Hematopoietic multipotent progenitor cell (in vitro differentiated cells): ENCODE data around the gene MED27. TPM values are rescaled to one million over a fixed set of nuclear protein-coding genes. Genes with fewer than 3 reads are reported as not detected.

ENCODE experiments used
- DNase-seq, 3 donors: peaks; one replicate each; pipeline ENCODE4 v3.0.0-alpha.2; 2011 to 2015; ENCODE audit warnings: low read depth in 2 of 3, low spot score in 2 of 3
- total RNA-seq: library from RNA; depleted of rRNA; stranded (reverse); fragments of >200 nt; gene quantifications from one replicate; pipeline ENCODE4 v1.2.3, GENCODE V29; 2012

MED27 gene
- total RNA-seq, 1 donor: 21.3 TPM

- DNase-seq: peak in 1 of 3 donors; percentile 14
Measured at GRCh38 chr9:132002643-132003318, 76.9 kb downstream of the MED27 start.

GRCh38 chr9:132001567-132001966, 78.1 kb downstream of the MED27 start:
- no peak for DNase-seq

- no peak for DNase-seq
Measured at GRCh38 chr9:132000659-132001058, 79.0 kb downstream of the MED27 start.

GRCh38 chr9:131999692-132000551, 79.7 kb downstream of the MED27 start:
- DNase-seq: no peak

DNA sequence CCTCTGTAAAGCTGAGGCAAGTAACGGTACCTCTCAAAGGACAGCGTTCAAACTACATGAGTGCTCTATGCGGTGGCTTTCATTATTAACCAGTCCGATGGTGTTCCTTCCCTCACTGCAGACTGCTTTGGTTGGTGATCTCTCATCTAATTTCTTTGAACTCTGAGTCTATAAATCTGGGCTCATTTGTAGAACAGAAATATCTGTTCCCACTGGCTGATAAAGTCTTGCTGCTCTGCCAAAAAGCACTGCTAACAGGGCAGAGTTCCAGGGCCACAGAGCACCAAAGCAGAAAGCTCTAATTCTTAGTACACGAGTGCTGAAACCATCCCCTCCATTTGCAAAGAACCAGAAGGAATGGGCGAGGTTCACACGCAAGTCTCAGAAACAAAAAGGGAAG, 81.9 kb downstream of the MED27 start:
- no peak for DNase-seq

- DNase-seq: no peak
Measured at GRCh38 chr9:131997076-131997475, 82.6 kb downstream of the MED27 start.

DNA sequence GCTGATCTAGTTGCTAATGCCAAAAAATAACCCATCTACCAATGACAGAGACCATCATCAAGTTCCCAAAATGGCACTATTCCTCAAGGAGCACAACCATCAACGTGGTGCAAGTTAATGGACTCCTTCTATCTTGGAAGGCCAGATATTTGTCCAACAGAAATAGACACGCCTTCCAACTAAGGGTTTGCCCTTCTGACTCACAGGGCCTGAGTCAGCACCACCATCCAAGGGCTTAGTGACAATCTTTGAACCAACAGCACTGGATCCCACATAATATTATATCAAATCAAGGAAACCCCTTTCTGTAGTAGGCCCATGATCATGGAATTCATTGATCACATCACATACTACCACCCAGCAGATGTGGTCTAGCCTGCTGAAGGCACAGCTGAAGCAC, 84.3 kb downstream of the MED27 start:
- DNase-seq: no peak

GRCh38 chr9:131994364-131995125, 85.1 kb downstream of the MED27 start:
- no peak for DNase-seq

GRCh38 chr9:131992906-131993657, 86.6 kb downstream of the MED27 start:
- DNase-seq: no peak

DNA sequence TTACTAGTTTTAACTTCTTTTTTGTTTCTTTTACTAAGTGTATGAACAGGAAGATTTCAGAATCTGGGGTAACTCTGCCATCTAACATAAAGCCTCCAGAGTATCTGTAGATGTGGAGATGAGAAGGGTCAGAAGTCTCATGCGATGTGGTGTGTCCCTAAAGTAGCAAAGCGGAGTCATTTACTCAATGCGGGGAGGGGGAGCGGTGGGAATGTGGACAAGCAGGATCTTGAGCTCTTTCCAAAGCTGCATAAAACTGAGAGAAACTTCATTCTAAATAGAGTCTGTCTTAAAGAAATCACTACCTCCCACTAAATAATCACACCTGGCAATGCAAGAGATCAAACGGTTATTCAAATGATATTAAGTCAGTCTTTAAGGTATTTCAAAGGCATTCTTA, 92.4 kb downstream of the MED27 start:
- no peak for DNase-seq

GRCh38 chr9:131986576-131986975, 93.1 kb downstream of the MED27 start:
- no peak for DNase-seq

GRCh38 chr9:131986089-131986488, 93.6 kb downstream of the MED27 start:
- DNase-seq: no peak

DNA sequence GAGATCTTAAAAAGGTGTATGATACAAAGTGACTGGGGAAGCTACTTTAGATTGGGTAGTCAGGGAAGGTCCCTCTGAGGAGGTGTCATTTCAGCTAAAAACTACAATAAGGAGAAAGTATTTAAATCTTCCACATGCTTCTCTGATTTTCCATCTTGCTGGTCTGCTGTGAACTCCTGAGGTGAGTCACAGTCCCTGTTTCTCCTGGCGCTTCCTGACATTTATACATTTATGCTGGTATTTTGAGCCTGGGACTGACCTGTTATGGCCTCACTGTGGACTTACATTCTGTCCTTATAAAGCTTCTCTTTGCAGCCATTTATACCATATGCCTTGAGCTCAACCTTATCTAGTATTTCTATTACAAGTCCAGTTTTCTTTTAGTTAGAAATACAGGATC, 95.1 kb downstream of the MED27 start:
- no peak for DNase-seq

- DNase-seq: no peak
Measured at GRCh38 chr9:131982671-131983239, 96.9 kb downstream of the MED27 start.

DNA sequence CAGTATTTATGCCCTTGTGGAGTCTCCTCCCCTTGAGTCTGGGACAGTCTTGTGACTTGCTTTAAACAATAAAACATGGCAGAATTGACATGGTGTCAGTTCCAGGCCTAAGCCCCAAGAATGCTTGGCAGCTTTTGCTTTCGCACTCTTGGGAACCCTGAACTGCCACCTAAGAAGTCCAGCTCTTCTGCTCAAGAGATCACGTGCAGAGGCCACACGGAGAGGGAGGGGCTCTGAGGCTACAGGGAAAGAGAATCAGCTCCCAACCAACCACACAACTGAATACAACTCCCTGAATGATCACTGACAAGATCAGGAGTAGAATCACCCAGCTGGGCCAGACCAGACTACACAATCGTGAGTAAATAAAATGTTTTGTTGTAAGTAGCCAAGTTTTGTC, 97.6 kb downstream of the MED27 start:
- DNase-seq: no peak

DNA sequence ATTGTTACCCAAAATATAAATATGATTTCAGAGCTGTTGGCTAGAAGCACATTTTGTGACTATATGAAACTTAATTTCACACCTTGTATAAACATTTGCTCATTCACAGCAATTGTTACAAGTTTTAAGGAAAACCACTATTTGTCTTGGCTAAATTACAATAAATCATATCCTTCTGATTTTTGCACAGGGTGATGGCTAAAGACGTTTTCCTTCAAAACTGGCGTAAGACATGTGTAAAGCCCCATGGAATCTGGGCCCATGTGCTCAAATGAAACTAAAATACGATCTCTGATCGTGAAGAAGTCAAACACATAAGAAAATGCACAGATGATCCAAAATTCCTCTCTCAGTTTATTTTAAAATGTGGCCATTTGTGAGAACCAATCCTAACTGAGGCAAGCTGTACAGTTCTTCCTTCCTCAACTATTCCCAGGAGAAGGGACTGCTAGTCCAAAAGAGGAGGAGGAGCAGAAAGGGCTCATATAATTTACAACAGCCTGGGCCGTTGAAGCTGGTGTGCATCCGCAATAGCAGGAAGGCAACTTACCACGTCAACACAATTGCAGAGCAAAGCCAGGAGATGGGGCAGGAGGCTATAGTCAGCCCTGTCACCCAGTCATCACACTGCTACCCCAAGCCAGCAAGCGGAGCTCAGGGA, 98.4 kb downstream of the MED27 start:
- no peak for DNase-seq

- no peak for DNase-seq
Measured at GRCh38 chr9:131980267-131981016, 99.2 kb downstream of the MED27 start.

GRCh38 chr9:131977109-131977838, 102.4 kb downstream of the MED27 start:
- peak in 2 of 3 donors; percentile 12 to 56 for DNase-seq
